ENCODE measurements around the gene BAD. TPM values are rescaled to one million over a fixed set of nuclear protein-coding genes. Genes with fewer than 3 reads are reported as not detected.
"Not testable (repeated sequence)": the region's sequence is repeated elsewhere in the genome, so short reads cannot be mapped to it uniquely, and the experiment has no call there.

Gene BAD
- 12.0 TPM for polyA plus RNA-seq (2012; ENCODE audit: missing spikeins)

DNA sequence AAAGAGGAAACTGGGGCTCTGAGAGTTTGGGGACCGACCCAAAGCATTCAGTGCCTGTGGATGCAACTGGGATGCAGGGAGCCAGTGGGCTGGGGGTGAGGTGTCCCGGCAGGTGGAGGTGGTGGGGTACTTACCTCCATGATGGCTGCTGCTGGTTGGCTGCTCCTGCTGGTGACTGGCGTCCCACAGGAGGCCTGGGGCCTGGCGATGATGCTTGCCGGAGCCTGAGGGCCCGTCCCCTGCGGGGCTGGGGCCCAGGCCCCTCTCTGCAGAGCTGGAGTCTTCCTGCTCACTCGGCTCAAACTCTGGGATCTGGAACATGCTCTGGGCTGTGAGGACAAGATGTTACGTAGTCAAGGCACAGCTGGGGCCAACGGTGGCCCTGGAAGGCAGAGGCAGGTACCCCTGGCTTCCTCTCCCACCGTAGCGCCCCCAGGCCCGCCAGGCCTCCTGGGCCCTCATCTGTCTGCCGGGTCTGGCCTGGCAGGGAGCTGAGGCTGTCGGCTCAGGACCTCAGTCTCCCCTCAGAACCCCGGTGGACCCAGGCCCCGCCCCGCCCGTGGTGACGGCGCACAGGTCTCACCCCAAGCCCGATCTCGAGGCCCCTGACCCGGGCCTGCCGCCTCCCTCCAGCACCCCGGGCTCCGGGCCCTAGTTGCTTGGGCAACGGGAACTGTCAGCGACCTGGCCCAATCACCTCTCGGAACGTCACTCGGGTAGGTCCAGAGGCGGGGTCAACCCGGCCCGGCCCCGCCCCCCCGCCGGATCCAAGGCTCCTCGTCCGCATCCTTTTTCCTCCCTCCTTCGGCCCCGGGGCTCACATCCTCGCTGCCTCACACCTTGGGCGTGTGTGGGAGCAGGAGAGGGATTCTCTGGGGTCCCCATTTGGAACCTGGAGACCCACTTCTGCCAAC, at the start of gene BAD:
BAD (minus strand) TSS at position 618 of the 914 bp plus-strand sequence; CDS start at position 321, 297 bp downstream.
- FAIRE-seq (peak; percentile 99), DNase-seq (ENCODE audit: insufficient read length) (peak; percentile 100)
- TF ChIP-seq POLR2A (IDR thresholded peaks at IDR 0.05; ENCODE audit: low read depth, low read length) (0 out of 2 replicates have a peak, but pooled peaks have one; percentile 19), TAF1 (IDR thresholded peaks at IDR 0.05; ENCODE audit: borderline replicate concordance, low read depth, low read length) (0 out of 2 replicates have a peak, but pooled peaks have one; percentile 18), POLR2AphosphoS5 (IDR thresholded peaks at IDR 0.05; ENCODE audit: low read depth, low read length) (no peak)

DNA sequence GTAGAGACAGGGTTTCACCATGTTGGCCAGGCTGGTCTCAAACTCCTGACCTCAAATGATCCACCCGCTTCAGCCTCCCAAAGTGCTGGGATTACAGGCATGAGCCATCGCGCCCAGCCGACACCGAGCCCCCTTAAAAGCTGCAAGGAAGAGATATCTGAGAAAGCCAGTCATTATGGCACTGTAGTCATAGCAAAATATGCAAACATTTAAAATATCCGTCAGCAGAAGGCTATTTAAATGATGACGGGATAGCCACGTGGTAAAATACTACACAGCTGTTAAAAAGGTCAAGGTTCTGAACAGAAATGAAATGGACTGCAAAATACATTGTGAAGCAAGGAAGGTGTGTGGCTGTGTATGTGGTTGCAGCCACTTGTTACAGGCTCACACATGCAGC, 49.1 kb upstream of the BAD start:
- FAIRE-seq, result no peak
- no peak for TF ChIP-seq POLR2A (IDR thresholded peaks at IDR 0.05; ENCODE audit: low read depth, low read length)
- no peak for DNase-seq (ENCODE audit: insufficient read length)

DNA sequence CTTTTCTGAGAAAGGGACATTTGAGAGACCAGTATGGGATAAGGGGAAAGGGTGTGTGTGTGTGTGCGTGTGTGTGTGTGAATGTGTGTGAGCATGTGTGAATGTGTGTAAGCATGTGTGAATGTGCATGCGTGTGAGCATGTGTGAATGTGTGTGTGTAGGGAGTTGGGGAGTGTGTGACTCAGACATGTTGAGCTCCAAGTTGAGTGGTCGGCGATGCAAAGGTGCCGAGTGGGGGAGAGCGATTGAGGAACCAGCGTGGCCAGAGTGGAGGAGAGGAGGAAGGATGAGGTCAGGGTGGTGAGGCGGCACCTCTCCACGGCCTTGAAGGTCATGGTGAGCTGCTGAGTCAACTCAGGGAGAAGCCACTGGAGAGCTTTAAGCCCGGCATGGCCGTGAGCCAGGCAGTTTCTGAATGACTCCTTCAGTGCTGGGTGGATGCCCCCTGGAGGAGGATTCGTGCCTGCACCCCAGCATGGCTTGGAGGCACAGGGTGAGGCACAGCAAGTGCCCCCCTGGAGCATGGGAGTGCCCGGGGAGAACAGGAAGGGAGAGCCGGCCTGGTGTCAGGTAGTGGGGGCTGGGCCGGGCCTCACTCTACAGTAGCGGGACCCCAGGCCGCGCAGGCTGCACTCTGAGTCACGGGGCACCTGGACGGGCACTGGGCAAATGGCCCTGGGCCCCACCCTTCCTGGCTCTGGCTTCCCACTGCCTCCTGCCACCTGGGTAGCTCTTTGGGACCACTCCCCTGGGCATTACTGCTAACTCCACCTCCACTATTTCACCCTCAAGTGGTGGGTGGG, 47.3 kb upstream of the BAD start:
- TF ChIP-seq POLR2AphosphoS5 (IDR thresholded peaks at IDR 0.05; ENCODE audit: low read depth, low read length) (peak; percentile 35; the same call in 1 of the 2 replicates), POLR2A (IDR thresholded peaks at IDR 0.05; ENCODE audit: low read depth, low read length) (peak; percentile 43), TAF1 (IDR thresholded peaks at IDR 0.05; ENCODE audit: borderline replicate concordance, low read depth, low read length) (no peak; the same call in 1 of the 2 replicates)

DNA sequence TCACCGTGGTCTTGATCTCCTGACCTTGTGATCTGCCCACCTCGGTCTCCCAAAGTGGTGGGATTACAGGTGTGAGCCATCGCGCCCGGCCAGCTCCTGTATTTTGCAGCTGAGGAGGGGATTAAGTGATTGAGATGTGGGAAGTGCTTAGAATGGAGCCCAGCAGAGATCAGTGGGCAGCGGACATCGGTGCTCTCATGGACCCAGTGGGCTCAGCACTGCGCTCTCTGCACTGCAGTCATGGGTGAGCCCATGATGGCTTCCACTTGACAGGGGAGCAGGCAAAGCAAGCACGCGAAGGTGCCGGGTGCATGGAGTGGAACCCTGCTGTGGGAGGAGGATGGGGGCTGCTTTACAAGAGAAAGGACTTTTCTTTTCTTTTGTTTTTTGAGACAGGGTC, 46.4 kb upstream of the BAD start:
- TF ChIP-seq POLR2A (IDR thresholded peaks at IDR 0.05; ENCODE audit: low read depth, low read length), result no peak
- TF ChIP-seq TAF1 (IDR thresholded peaks at IDR 0.05; ENCODE audit: borderline replicate concordance, low read depth, low read length), result no peak
- TF ChIP-seq POLR2AphosphoS5 (IDR thresholded peaks at IDR 0.05; ENCODE audit: low read depth, low read length), result no peak
- FAIRE-seq, result no peak
- DNase-seq (ENCODE audit: insufficient read length), result no peak

More for the DNA sequence above, 47.3 kb upstream of the BAD start:
- FAIRE-seq (peak; percentile 95), DNase-seq (ENCODE audit: insufficient read length) (peak; percentile 89)

DNA sequence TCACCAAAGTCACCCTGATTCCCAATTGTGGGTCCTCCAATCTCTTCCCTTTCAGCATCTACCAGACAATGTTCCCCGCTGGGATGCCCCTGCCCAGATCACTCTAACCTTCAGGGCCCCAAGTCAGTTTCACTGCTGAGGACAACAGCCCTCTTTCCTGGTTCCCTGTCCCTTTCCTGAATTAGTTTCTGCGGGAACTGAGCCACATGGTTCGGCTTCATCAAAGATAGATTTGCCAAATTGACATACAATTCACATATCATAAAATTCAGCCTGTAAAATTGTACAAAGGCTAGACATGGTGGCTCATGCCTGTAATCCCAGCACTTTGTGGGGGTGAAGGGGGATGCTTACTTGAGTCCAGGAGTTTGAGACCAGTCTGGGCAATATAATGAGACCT, 43.5 kb upstream of the BAD start:
- TF ChIP-seq TAF1 (IDR thresholded peaks at IDR 0.05; ENCODE audit: borderline replicate concordance, low read depth, low read length) (no peak), POLR2AphosphoS5 (IDR thresholded peaks at IDR 0.05; ENCODE audit: low read depth, low read length) (no peak), POLR2A (IDR thresholded peaks at IDR 0.05; ENCODE audit: low read depth, low read length) (no peak)
- FAIRE-seq, result no peak
- no peak for DNase-seq (ENCODE audit: insufficient read length)

DNA sequence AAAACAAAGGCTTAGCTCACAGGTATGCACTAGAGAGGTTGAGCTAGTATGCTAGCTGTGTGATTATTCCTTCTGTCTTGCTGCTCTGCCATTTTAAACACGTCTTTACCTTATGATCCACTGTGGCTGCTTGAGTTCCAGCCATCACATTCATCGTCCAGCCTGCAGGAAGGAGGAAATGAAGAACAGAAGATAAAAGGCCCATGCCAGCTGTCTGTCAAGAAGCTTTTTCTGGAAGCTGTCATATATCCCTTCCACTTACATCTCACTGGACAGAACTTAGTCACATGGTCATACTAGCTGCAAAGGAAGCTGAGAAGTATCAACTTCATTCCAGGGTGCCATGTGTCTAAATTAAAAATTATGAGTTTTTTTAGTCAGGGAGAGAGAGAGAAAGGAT, 42.9 kb upstream of the BAD start:
- no peak for DNase-seq (ENCODE audit: insufficient read length)
- TF ChIP-seq POLR2A (IDR thresholded peaks at IDR 0.05; ENCODE audit: low read depth, low read length) (no peak), POLR2AphosphoS5 (IDR thresholded peaks at IDR 0.05; ENCODE audit: low read depth, low read length) (no peak), TAF1 (IDR thresholded peaks at IDR 0.05; ENCODE audit: borderline replicate concordance, low read depth, low read length) (no peak)
- no peak for FAIRE-seq

DNA sequence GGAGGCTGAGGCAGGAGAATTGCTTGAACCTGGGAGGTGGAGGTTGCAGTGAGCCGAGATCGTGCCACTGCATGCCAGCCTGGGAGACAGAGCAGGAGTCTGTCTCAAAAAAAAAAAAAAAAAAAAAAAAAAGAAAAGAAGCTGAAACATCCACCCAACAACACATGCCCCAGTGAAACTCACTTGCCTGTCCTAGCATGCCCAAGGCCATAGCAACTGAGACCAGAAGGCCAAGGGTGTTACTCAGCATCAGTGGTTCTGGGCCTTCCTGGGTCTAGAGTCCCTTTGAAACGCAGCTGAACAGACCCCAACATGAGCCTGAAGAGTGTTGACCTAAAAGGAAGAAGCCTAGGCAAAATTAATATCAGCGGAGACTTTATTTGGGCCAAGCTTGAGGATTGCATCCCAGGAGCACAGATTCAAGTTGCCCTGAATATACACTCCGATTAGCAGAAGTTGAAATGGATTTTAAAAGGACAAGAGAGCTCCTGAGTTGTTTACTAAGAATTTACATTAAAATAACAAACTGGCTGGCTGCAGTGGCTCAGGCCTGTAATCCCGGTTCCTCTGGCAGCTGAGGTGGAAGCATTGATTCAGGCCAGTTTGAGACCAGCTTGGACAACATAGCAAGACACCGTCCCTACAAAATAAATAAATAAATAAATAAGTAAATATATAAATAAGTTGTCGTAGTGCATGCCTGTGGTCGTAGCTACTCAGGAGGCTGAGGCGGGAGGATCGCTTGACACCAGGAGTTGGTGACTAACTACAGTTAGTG, 40.4 kb upstream of the BAD start:
- DNase-seq (ENCODE audit: insufficient read length) (no peak), FAIRE-seq (peak; percentile 33)
- TF ChIP-seq POLR2AphosphoS5 (IDR thresholded peaks at IDR 0.05; ENCODE audit: low read depth, low read length) (no peak), POLR2A (IDR thresholded peaks at IDR 0.05; ENCODE audit: low read depth, low read length) (no peak), TAF1 (IDR thresholded peaks at IDR 0.05; ENCODE audit: borderline replicate concordance, low read depth, low read length) (no peak)

DNA sequence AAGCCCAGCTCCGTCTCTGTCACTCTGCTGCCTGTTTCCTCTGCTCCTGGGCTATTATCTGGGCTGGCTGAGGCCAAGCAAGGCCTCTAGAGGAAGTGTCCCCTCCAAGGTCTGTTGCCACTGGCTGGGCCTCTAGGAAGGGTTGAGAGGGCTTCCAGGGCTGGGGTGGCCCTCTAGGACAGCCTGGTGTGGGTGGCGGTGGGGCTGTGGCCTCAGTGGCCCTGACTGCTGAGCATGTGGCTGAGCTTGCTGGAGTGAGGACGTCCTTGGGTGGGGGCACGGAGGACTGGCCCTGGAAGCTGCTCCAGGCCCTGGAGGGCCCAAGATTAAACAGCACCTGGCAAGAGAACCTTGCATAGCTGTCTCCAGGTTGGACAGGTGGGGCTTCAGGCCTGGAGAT, 39.5 kb upstream of the BAD start:
- not testable (repeated sequence) for FAIRE-seq; DNase-seq (ENCODE audit: insufficient read length)

DNA sequence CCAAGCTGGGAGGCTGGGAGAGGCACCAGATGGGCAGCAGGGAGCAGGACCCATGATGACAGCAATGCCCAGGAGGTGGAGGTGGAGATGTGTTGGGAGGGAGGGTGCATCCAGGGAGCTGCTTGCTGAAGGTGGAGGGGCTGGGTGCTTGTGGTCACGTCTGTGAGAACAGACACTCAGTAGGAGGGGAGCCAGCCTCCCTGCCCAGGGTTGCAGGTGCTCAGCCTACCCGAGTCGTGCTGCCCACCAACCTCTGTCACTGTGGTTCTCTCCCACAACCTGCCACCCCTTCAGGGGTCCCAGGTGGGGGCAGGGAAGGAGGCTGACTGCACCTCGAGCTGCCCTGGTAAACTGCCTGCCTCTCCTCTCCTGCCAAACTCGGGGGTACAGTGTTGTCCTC, 38.9 kb upstream of the BAD start:
- FAIRE-seq, result no peak
- no peak for TF ChIP-seq POLR2AphosphoS5 (IDR thresholded peaks at IDR 0.05; ENCODE audit: low read depth, low read length)
- no peak for TF ChIP-seq TAF1 (IDR thresholded peaks at IDR 0.05; ENCODE audit: borderline replicate concordance, low read depth, low read length)
- no peak for TF ChIP-seq POLR2A (IDR thresholded peaks at IDR 0.05; ENCODE audit: low read depth, low read length)

DNA sequence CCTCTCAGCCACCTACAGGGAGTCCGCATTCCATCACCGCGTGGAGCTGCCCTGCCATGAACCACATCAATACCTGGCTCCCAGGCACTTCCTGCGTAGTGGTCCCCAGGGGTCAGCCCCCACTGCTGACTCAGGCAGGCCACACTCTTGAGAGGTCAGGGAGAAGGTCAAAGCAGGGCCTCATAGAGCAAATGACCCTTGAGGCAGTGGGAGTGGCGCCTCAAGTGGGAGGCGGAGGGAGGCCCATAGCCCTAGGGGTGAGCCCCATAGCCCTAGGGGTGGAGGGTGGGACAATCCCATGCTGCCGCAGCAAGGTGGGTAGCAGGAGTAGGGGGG, 38.4 kb upstream of the BAD start:
- FAIRE-seq, result no peak
- TF ChIP-seq POLR2A (IDR thresholded peaks at IDR 0.05; ENCODE audit: low read depth, low read length) (no peak), POLR2AphosphoS5 (IDR thresholded peaks at IDR 0.05; ENCODE audit: low read depth, low read length) (no peak), TAF1 (IDR thresholded peaks at IDR 0.05; ENCODE audit: borderline replicate concordance, low read depth, low read length) (no peak)
- DNase-seq (ENCODE audit: insufficient read length), result no peak

More for the DNA sequence above, 38.9 kb upstream of the BAD start:
- no peak for DNase-seq (ENCODE audit: insufficient read length)

DNA sequence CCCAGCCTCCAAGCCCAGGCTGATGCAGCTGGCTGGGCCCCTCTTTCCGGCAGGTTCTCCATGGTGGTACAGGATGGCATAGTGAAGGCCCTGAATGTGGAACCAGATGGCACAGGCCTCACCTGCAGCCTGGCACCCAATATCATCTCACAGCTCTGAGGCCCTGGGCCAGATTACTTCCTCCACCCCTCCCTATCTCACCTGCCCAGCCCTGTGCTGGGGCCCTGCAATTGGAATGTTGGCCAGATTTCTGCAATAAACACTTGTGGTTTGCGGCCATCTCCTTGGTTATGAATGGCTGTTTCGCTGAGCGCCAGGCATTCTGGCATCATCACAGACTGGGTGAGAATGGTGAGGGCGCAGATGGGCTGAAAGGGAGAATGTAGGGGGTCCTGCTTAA, 37.1 kb upstream of the BAD start:
- no peak for FAIRE-seq
- TF ChIP-seq POLR2A (IDR thresholded peaks at IDR 0.05; ENCODE audit: low read depth, low read length) (no peak), POLR2AphosphoS5 (IDR thresholded peaks at IDR 0.05; ENCODE audit: low read depth, low read length) (no peak), TAF1 (IDR thresholded peaks at IDR 0.05; ENCODE audit: borderline replicate concordance, low read depth, low read length) (no peak)
- DNase-seq (ENCODE audit: insufficient read length), result no peak

All from GM12892 (cell line).